Inferior parietal cortex (tissue), 1 donor: ENCODE data around the gene ZNF839.
"Not testable (repeated sequence)": the region's sequence is repeated elsewhere in the genome, so short reads cannot be mapped to it uniquely, and the experiment has no call there.

Experiments used
- DNase-seq: peaks from one replicate; pipeline ENCODE4 v3.0.0-alpha.2; 2016; ENCODE audit errors: extremely low spot score

The ZNF839 gene

GRCh38 chr14:102319351-102320032, at the start of gene ZNF839:
ZNF839 (plus strand) TSS chr14:102319746; CDS start chr14:102319766, 20 bp downstream.
- peak; percentile 88 for DNase-seq

GRCh38 chr14:102272392-102272791, 47.2 kb upstream of the ZNF839 start:
- DNase-seq = no peak

DNA sequence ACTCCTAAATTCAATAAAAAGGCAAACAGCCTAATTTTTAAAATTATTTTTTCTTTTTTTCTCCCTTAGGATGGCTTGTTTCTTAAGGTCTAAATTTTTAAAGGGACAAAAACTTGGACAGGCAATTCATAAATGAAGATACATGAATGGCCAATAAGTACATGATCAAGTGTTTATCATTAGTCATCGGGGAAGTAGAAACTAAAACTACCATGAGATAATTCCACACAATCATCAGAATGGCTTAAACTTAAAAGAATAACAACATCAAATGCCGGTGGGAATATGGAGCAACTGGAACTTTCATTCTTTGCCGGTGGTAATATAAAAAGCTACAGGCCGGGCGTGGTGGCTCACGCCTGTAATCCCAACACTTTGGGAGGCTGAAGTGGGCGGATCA, 43.7 kb upstream of the ZNF839 start:
- no peak for DNase-seq

DNA sequence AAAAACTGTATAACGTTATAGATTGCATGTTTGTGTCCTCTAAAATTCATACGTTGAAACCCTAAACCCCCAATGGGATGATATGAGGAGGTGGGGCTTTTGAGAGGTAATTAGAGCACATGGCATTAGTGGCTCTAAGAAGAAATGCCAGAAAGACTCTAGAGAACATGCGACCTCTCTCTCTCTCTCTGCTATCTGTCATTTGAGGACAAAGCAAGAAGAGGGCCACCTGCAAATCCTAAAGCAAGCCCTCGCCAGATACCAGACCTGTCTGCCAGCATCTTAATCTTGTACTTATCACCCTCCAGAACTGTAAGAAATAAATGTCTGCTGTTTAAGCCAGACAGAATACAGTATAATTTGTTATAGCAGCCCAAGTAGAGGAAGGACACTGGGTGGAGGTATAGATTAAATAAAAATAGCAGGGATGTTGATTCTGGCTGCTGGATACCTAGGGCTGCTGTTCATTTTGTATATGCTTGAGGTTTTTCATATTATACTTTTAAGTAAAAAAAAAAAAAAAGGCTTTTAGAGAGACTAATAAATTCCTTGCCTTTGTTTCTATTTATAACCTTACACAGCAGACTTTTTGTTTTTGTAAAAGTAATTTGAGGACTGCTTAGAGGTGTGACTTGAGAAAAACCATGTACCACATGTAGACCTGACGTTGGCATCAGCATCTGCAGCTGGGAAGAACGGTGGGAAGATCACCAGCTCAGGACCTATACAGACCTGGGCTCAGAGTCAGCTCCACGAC, 41.5 kb upstream of the ZNF839 start:
- no peak for DNase-seq

DNA sequence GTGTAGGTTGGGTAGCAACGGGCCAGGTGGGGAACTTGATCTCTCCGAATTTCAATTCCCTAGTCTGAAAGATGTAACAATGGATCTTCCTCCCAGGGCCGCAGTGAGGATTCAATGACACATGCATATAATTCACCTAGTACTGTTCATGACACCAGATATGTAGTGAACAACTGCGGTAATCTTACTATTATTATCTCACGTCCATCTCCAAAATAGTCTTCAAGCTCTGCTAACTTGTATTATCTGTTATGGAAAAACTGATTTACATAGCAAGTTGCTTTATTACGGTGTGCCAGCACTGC, 41.0 kb upstream of the ZNF839 start:
- DNase-seq = no peak

DNA sequence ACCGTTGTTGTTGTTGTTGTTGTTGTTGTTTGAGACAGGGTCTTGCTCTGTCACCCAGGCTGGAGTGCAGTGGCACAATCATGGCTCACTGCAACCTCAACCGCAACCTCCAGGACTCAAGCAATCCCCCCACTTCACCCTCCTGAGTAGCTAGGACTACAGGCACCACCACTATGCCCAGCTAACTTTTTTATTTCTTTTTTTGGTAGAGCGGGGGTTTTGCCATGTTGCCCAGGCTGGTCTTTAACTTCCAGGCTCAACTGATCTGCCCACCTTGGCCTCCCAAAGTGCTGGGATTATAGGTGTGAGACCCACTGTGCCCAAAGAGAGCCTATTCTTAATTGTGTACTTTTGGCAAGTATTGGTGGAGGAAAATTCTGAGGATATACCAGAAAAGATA, 40.3 kb upstream of the ZNF839 start:
- DNase-seq = no peak

- no peak for DNase-seq
Observed at GRCh38 chr14:102279688-102280348, 39.7 kb upstream of the ZNF839 start.

DNA sequence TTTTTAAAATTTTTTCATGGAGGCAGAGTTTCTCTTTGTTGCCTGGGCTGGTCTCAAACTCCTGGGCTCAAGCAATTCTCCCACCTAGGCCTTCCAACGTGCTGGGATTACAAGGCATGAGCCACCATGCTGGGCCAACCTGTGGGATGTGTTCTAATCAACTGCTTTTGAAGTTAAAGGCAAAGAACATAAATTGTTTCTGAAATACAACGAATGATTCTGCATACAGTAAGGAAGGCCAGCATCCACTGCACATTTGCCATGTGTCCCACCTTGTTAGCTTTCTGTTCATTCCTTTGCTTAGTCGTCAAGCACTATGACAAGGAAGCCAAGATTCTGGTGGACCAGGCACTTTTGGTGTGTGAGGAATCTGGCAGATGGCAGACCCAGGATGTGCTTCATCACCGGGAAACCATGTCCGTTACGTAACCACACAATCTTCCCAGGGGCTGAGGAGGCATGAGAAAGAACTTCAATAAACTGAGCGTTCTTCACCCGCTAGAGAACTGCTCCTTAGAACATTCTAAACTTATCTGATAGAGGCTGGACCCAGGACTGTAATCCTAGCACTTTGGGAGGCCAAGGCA, 39.1 kb upstream of the ZNF839 start:
- DNase-seq = no peak

DNA sequence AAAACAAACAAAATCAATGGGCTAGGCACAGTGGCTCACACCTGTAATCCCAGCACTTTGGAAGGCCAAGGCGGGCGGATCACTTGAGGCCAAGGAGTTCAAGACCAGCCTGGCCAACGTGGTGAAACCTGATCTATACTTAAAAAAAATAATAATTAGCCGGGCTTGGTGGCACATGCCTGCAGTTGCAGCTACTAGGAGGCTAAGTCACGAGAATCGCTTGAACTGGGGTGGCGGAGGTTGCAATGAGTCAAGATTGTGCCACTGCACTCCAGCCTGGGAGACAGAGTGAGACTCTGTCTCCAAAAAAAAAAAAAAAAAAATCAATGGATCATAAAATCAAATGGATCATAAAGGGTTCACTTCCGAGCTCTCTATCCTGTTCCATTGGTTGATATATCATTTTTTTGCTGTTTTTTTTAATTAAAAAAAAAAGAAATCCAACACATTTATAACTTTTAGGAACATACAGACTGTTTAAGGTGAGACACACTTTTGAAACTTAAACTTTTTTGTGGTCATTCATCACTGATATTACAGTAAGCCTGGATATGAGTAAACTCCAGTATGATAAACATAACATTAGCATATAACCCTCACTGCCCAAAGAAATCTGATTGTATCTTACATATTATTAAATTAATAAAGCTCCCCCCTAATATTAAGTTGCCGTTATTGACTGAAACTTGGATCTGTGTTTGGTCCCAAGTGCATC, 36.6 kb upstream of the ZNF839 start:
- DNase-seq = no peak

- no peak for DNase-seq
Observed at GRCh38 chr14:102283631-102284129, 35.9 kb upstream of the ZNF839 start.

GRCh38 chr14:102285106-102285505, 34.4 kb upstream of the ZNF839 start:
- no peak for DNase-seq

- DNase-seq = no peak
Observed at GRCh38 chr14:102288139-102288538, 31.4 kb upstream of the ZNF839 start.

GRCh38 chr14:102292441-102292840, 27.1 kb upstream of the ZNF839 start:
- DNase-seq = no peak

GRCh38 chr14:102293781-102294180, 25.8 kb upstream of the ZNF839 start:
- DNase-seq = no peak

DNA sequence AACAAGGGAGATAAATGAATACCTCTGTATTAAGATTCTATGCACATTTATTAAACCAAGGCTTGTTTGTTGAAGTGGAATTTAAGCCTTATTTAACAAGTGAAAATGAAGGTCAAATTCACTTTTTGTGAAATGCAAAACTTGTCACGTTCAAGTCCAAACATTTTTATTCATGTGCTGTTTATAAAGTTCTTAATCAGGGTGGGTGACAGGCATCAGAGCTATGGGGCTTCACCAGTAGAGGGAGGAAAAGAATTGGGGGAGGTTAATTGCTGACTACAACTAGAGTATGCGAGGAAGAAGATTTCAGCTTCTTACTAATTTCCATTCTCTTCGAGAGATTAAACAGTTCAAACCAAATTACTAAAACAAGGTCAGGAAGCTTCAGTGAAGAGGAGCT, 24.3 kb upstream of the ZNF839 start:
- DNase-seq = no peak

DNA sequence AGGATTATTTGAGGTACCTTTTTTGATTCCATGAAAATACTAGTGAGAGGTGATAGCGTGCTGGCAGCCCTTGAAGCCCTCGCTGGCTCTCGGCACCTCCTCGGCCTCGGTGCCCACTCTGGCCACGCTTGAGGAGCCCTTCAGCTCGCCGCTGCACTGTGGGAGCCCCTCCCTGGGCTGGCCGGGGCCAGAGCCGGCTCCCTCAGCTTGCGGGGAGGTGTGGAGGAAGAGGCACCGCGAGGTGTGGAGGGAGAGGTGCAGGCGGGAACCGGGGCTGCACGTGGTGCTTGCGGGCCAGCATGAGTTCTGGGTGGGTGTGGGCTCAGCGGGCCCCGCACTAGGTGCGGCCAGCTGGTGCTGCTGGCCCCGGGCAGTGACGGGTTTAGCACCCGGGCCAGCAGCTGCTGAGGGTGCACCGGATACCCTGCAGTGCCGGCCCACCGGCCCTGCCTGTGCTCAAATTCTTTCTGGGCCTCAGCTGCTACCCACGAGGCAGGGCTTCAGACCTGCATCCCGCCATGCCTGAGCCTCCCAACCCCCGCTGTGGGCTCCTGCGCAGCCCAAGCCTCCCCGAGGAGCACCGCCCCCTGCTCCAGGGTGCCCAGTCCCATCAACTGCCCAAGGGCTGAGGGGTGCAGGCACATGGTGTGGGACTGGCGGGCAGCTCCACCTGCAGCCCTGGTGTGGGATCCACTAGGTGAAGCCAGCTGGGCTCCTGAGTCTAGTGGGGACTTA, 21.9 kb upstream of the ZNF839 start:
- DNase-seq = no peak

DNA sequence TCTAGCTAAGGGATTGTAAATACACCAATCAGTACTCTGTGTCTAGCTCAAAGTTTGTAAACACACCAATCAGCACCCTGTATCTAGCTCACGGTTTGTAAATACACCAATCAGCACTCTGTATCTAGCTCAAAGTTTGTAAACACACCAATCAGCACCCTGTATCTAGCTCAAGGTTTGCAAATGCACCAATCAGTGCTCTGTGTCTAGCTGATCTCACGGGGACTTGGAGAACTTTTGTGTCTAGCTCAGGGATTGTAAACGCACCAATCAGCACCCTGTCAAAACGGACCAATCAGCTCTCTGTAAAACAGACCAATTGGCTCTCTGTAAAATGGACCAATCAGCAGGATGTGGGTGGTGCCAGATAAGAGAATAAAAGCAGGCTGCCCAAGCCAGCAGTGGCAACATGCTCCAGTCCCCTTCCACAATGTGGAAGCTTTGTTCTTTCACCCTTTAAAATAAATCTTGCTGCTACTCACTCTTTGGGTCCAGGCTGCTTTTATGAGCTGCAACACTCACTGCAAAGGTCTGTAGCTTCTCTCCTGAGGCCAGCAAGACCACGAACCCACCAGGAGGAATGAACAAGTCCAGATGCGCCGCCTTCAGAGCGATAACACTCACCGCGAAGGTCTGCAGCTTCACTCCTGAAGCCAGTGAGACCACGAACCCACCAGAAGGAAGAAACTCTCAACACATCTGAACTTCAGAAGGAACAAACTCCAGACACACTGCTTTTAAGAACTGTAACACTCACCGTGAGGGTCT, 21.1 kb upstream of the ZNF839 start:
- DNase-seq = not testable (repeated sequence)

GRCh38 chr14:102303664-102304063, 15.9 kb upstream of the ZNF839 start:
- no peak for DNase-seq

DNA sequence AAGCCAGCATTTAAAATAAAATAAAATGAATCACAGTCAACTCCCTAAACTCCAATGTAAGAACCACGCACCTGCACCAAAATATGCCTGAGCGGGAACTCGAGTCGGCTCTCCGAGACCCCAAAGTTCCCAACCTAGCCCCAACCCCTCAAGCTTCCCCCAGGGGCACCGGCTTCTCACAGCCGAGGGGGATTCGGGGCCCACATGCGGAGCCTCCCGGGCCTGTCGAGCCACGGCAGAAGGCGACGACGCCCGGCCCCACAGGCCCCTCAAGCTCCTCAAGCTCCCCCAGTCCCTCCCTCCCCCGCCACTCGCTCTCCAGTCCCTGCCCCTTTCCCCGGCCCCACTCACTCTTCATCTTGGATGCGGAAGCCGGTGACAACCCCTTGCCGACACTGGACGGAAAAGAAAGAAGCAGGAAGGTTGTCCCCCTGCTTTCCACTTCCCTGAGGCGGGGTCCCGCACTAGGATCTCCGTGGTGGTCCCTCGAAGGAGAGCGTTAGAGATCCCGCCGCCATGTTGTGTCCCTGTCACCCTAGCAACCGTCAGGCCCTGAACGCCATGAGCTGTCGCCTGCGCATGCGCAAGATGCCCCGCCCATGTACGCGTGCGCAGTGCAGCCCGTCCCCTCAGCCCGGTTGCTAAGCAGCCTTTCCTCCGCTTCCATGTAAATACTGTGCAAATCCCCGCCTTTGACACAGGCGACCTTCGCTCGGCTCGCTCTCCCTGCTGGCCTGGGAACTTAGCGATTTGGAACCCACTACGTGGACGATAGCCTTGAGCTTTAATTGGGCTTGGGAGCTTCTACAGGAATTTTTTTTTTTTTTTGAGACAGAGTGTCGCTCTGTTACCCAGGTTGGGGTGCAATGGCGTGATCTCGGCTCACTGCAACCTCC, 14.7 kb upstream of the ZNF839 start, which contains the start of gene MOK:
MOK (minus strand) TSS at position 554 of the 896 bp plus-strand sequence; CDS start at position 358, 196 bp downstream.
- peak; percentile 97 for DNase-seq
